Activated CD4-positive, alpha-beta T cell treated with anti-CD3 and anti-CD28 coated beads for 4 hours (primary cell): ENCODE data around the gene LUC7L3.
"Not testable (repeated sequence)": the region's sequence is repeated elsewhere in the genome, so short reads cannot be mapped to it uniquely, and the experiment has no call there.

Source experiments
- DNase-seq, 2 donors: peaks; one replicate each; pipeline ENCODE4 v3.0.0-alpha.2; 2020

The LUC7L3 gene

GRCh38 chr17:50710650-50711049 is 8.8 kb upstream of the LUC7L3 start:
- DNase-seq = no peak

- DNase-seq = no peak
These were observed 6.8 kb upstream of the LUC7L3 start for GRCh38 chr17:50712641-50713040.

GRCh38 chr17:50715471-50715870 is 3.9 kb upstream of the LUC7L3 start:
- no peak for DNase-seq

GRCh38 chr17:50719924-50720794 is 756 bp downstream of the LUC7L3 start:
- DNase-seq = no peak

- no peak for DNase-seq
These were observed 2.0 kb downstream of the LUC7L3 start for GRCh38 chr17:50721194-50722010.

GRCh38 chr17:50722746-50723145 is 3.3 kb downstream of the LUC7L3 start:
- no peak for DNase-seq

GRCh38 chr17:50724622-50725021 is 5.2 kb downstream of the LUC7L3 start:
- DNase-seq = not testable (repeated sequence)

GRCh38 chr17:50725769-50726655 is 6.6 kb downstream of the LUC7L3 start:
- no peak for DNase-seq

- DNase-seq = no peak
These were observed 8.7 kb downstream of the LUC7L3 start for GRCh38 chr17:50728112-50728429.

GRCh38 chr17:50728881-50729765 is 9.7 kb downstream of the LUC7L3 start:
- DNase-seq = no peak

GRCh38 chr17:50731575-50732460 is 12.4 kb downstream of the LUC7L3 start:
- DNase-seq = no peak

GRCh38 chr17:50735287-50735686 is 15.9 kb downstream of the LUC7L3 start:
- no peak for DNase-seq

GRCh38 chr17:50737118-50737698 is 17.8 kb downstream of the LUC7L3 start:
- no peak for DNase-seq

- DNase-seq = no peak
These were observed 19.7 kb downstream of the LUC7L3 start for GRCh38 chr17:50739098-50739497.

GRCh38 chr17:50745631-50746030 is 26.2 kb downstream of the LUC7L3 start:
- no peak for DNase-seq

- no peak for DNase-seq
These were observed 29.8 kb downstream of the LUC7L3 start for GRCh38 chr17:50749245-50749644.

- DNase-seq = no peak
These were observed 35.1 kb downstream of the LUC7L3 start for GRCh38 chr17:50754521-50754920.

- no peak for DNase-seq
These were observed 39.1 kb downstream of the LUC7L3 start for GRCh38 chr17:50758524-50758923.

- DNase-seq = no peak
These were observed 39.7 kb downstream of the LUC7L3 start for GRCh38 chr17:50758989-50759544.

- no peak for DNase-seq
These were observed 42.8 kb downstream of the LUC7L3 start for GRCh38 chr17:50762177-50762576.
